Gastroesophageal sphincter (tissue), 4 donors: Measurements from ENCODE around the gene HLA-DRA. TPM values are rescaled to one million over a fixed set of nuclear protein-coding genes. Genes with fewer than 3 reads are reported as not detected.
"Not testable (repeated sequence)": the region's sequence is repeated elsewhere in the genome, so short reads cannot be mapped to it uniquely, and the experiment has no call there.

Experiments
- ATAC-seq: fragments of 150-250 bp; one replicate; pipeline ENCODE4 v1.9.1; 2016; ENCODE audit warnings: mild to moderate bottlenecking, moderate library complexity
- H3K27ac ChIP-seq, 4 donors: fragments of 200-600 bp; sonication (generic) in 3 of 4; 1 replicate in 3 of 4; 2 replicates in 1 of 4; pipeline ENCODE4 v1.5.1; 2016 to 2019
- H3K27me3 ChIP-seq: fragments of 200-600 bp; sonication (generic); one replicate; pipeline ENCODE4 v1.5.1; 2019
- H3K36me3 ChIP-seq, 2 donors: fragments of 200-600 bp; sonication (generic); one replicate each; pipeline ENCODE4 v1.5.1; 2019; ENCODE audit warnings: control low read depth in 1 of 2
- H3K4me1 ChIP-seq, 3 donors: fragments of 200-600 bp; sonication (generic); 1 replicate in 2 of 3; 2 replicates in 1 of 3; pipeline ENCODE4 v1.5.1; 2016 to 2019; ENCODE audit warnings: control low read depth in 2 of 3
- H3K4me3 ChIP-seq, 2 donors: fragments of 200-600 bp; sonication (generic); one replicate each; pipeline ENCODE4 v1.5.1; 2019; ENCODE audit warnings: mild to moderate bottlenecking in 1 of 2, moderate library complexity in 1 of 2
- H3K9me3 ChIP-seq, 3 donors: fragments of 200-600 bp; sonication (generic); one replicate each; pipeline ENCODE4 v1.5.1; 2017 to 2019; ENCODE audit warnings: control low read depth in 2 of 3
- CTCF ChIP-seq, 4 experiments: fragments of 200-600 bp in 2 of 4; fragments of 450-650 bp in 2 of 4; sonication (generic) in 1 of 4; IDR thresholded peaks; one replicate each; pipeline ENCODE4 v1.5.1; 2017 to 2019; ENCODE audit warnings: antibody characterized with exemption in 4 of 4, mild to moderate bottlenecking in 2 of 4, moderate library complexity in 2 of 4
- EP300 ChIP-seq: sonication (generic); formaldehyde crosslinking; IDR thresholded peaks from one replicate; pipeline ENCODE4 v1.6.1; 2017; ENCODE audit warnings: antibody characterized with exemption, mild to moderate bottlenecking
- POLR2A ChIP-seq, 2 donors: fragments of 450-650 bp; IDR thresholded peaks; one replicate each; pipeline ENCODE4 v1.6.1; 2017; ENCODE audit warnings: antibody characterized with exemption in 2 of 2, mild to moderate bottlenecking in 2 of 2, moderate library complexity in 1 of 2
- POLR2AphosphoS5 ChIP-seq: sonication (generic); formaldehyde crosslinking; IDR thresholded peaks from one replicate; pipeline ENCODE4 v1.6.1; 2017; ENCODE audit warnings: antibody characterized with exemption
- WGBS, 2 donors: methylation state at CpG; one replicate each; pipeline ENCODE4 v1.1.5; 2018; ENCODE audit warnings: low coverage in 1 of 2; 5-methylcytosine and 5-hydroxymethylcytosine counted together
- total RNA-seq, 4 donors: library from RNA; depleted of rRNA; stranded (reverse); fragments of >200 nt; gene quantifications; one replicate each; pipeline ENCODE4 v1.1.0, GENCODE V29; 2016

HLA-DRA gene
- total RNA-seq, 4 donors from 2014 or later: 43.6 to 285 (median 108) TPM

- TF ChIP-seq EP300: no peak
- no peak for TF ChIP-seq CTCF (IDR thresholded peaks at IDR 0.05)
- no peak for TF ChIP-seq POLR2AphosphoS5
- ATAC-seq: no peak
- Histone ChIP-seq H3K4me3 (no peak overlapping the region), H3K27me3 (peaks cover 17% of the 10 kb centered on the region), H3K9me3 (no peaks in the 10 kb centered on the region), H3K36me3 (no peaks in the 10 kb centered on the region), H3K4me1 (no peaks in the 10 kb centered on the region), H3K27ac (no peak overlapping the region)
- 72 to 75% methylated on average over 4 of the region's 4 CpGs for WGBS, 2 donors
Measured at GRCh38 chr6:32427934-32428474, 11.7 kb upstream of the HLA-DRA start.

DNA sequence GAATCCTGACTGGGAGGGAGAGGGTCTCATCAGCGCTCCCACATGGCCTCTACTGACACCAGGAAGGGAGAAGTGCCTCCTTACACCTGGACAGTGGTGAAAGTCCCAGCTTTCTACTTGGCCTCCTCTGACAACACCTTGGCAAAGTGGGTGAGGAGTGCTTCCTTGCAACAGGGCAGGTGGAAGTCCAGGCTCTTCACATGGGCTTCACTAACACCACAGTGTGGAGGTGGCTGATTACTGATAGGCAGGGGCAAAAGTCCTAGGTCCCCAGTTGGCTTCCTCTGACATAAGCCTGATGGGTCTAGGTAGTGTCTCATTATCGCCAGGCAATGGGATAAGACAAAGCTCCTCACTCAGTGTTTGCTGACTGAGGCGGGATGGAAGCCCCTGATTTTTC lies 9.5 kb upstream of the HLA-DRA start:
- 59 to 89% methylated on average over 1 to 3 of the region's 3 CpGs for WGBS, 2 donors
- H3K36me3 ChIP-seq: no peaks in the 10 kb centered on the region
- H3K4me3 ChIP-seq: no peak overlapping the region
- no peak for ATAC-seq
- no peak overlapping the region for H3K27ac ChIP-seq
- peaks cover 23% of the 10 kb centered on the region for H3K27me3 ChIP-seq
- no peaks in the 10 kb centered on the region for H3K9me3 ChIP-seq
- H3K4me1 ChIP-seq: no peaks in the 10 kb centered on the region
- no peak for TF ChIP-seq POLR2A (IDR thresholded peaks at IDR 0.05)
- TF ChIP-seq POLR2AphosphoS5: no peak
- TF ChIP-seq EP300: no peak
- TF ChIP-seq CTCF (IDR thresholded peaks at IDR 0.05): no peak

- Histone ChIP-seq H3K9me3 (no peaks in the 10 kb centered on the region), H3K27me3 (peaks cover 24% of the 10 kb centered on the region), H3K27ac (no peak overlapping the region), H3K4me1 (no peaks in the 10 kb centered on the region), H3K36me3 (no peaks in the 10 kb centered on the region), H3K4me3 (no peak overlapping the region)
- no peak for ATAC-seq
- TF ChIP-seq CTCF (IDR thresholded peaks at IDR 0.05): no peak
- TF ChIP-seq EP300: no peak
- TF ChIP-seq POLR2AphosphoS5: no peak
- TF ChIP-seq POLR2A (IDR thresholded peaks at IDR 0.05): no peak
- 67 to 69% methylated on average over 3 of the region's 3 CpGs for WGBS, 2 donors
Measured at GRCh38 chr6:32431142-32431541, 8.5 kb upstream of the HLA-DRA start.

DNA sequence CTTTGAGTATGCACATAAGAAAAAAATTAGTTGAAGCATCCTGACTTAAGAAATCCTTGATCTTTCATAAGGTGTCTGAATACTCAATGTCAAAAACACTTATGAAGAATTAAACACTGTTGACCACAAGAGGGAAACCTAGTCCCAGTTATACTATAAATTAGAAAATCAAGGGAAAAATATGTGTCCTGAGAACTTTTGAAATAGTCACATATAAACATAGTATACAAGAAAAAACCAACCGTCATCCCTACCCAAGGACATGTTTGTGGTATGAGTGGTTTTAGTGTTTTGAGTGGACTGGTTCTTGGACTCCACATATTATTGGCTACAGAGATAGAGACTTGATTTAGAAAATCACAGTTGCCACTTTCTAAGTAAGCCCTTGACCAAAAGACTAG lies 7.6 kb upstream of the HLA-DRA start:
- Histone ChIP-seq H3K27me3 (peaks cover 24% of the 10 kb centered on the region), H3K4me1 (no peaks in the 10 kb centered on the region), H3K36me3 (no peaks in the 10 kb centered on the region), H3K27ac (no peak overlapping the region), H3K4me3 (no peak overlapping the region), H3K9me3 (no peaks in the 10 kb centered on the region)
- no peak for ATAC-seq
- 0% methylated on average over 1 of the region's 1 CpG for WGBS, 2 donors
- no peak for TF ChIP-seq EP300
- TF ChIP-seq POLR2A (IDR thresholded peaks at IDR 0.05): no peak
- peak in 3 of 4 experiments; percentile 36 to 48 (median 40) for TF ChIP-seq CTCF (IDR thresholded peaks at IDR 0.05)

DNA sequence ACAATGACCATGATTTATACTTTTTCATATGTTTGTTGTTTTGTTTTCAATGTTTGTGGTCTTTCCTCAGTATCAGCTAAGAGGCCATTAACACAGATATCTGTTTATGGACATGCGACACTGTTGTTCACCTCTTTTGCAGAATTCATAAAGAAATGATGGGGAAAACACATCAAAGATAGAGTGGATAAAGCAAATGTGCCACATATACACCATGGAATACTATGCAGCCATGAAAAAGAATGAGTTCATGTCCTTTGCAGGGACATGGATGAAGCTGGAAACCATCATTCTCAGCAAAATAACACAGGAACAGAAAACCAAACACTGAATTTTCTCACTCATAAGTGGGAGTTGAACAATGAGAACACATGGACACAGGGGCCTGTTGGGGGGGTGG lies 5.7 kb upstream of the HLA-DRA start:
- WGBS, 2 donors: 100% methylated on average over 1 of the region's 1 CpG; no CpG with 5 or more reads in 1 of the 2 donors
- not testable (repeated sequence) for H3K9me3 ChIP-seq, H3K4me1 ChIP-seq

More for the DNA sequence above, 5.7 kb upstream of the HLA-DRA start:
- not testable (repeated sequence) for H3K4me3 ChIP-seq, H3K27ac ChIP-seq, ATAC-seq, H3K36me3 ChIP-seq
- H3K27me3 ChIP-seq: peaks cover 20% of the 10 kb centered on the region
